GM19397 (cell line): ENCODE measurements around the gene TSPAN5.
"Not testable (repeated sequence)": the region's sequence is repeated elsewhere in the genome, so short reads cannot be mapped to it uniquely, and the experiment has no call there.

ENCODE experiments used
- ATAC-seq: cut with Tn5 transposase; IDR thresholded peaks from one replicate; pipeline ENCODE4 v1.9.1; 2021; ENCODE audit warnings: mild to moderate bottlenecking, moderate library complexity; ENCODE audit not compliant: unreplicated experiment

TSPAN5 gene

DNA sequence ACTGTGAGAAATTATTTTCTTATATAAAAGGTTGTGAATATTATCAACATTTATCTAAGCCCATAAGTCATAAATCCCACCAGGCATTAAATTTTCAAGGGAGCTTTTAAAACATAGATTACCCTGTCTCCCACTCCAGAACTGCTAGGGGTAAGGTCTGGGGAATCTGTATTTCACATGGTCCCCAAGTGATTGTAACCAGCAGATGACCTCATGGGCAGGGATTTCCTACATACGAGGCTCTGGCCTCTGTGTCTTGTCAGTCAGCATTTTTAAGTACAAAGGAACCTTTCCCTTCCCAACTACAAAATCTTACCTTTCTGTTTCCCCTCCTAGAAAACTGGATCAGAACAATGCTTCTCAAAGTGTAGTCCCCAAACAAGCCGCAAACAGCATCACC lies 188.6 kb downstream of the TSPAN5 start:
- ATAC-seq: no peak

- ATAC-seq: no peak
These were observed 189.7 kb downstream of the TSPAN5 start for GRCh38 chr4:98468709-98469108.

DNA sequence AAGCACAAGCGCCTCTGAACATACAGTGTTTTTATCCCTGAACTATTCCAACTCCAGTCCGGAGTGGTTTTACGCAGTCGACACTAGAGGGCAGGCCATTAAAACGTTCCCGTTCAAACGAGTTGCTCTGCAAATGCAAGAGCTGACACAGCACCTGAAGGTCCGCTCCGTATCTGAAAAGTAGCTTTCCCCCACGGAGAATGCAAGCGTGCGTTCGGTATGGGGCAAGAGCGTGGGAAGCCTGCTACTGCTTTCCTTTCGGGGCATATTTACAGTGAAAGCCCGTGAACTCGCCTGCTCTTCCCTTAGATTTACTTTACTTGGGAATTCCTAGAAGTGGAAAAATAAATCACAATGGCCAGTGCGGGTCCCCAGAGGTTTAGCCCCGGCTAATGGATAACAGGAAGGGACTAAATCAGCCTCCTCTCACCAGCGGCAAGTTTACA lies 190.8 kb downstream of the TSPAN5 start:
- ATAC-seq: peak; percentile 92

- peak; percentile 10 for ATAC-seq
These were observed 191.4 kb downstream of the TSPAN5 start for GRCh38 chr4:98466868-98467599.

DNA sequence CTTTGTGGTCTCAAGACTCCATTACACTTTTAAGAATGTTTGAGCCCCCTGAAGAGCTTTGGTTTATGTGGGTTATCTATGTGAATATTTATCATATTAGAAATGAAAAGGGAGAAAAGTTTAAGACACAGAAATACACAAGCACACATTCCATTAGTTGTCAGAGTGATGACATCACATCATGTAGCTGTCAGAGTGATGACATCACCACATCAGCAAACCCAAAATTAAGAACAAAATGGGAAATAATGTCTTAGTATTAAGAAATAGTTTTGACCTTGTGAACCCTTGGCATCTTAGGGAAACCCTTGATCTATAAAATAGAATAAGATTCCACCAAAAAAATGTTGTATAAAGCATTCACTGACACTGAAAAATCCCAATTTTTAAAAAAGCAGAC lies 195.9 kb downstream of the TSPAN5 start:
- ATAC-seq: no peak

DNA sequence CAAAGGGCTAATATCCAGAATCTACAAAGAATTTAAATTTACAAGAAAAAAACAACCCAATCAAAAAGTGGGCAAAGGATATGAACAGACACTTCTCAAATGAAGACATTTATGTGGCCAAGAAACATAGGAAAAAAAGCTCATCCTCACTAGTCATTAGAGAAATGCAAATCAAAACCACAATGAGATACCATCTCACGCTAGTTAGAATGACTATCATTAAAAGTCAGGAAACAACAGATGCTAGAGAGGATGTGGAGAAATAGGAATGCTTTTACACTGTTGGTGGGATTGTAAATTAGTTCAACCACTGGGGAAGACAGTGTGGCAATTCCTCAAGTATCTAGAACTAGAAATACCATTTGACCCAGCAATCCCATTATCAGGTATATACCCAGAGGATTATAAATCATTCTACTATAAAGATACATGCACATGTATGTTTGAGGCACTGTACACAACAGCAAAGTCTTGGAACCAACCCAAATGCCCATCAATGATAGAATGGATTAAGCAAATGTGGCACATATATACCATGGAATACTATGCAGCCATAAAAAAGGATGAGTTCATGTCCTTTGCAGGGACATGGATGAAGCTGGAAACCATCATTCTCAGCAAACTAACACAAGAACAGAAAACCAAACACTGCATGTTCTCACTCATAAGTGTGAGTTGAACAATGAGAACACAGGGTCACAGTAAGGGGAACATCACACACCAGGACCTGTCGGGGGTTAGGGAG lies 197.1 kb downstream of the TSPAN5 start:
- not testable (repeated sequence) for ATAC-seq

- not testable (repeated sequence) for ATAC-seq
These were observed 201.0 kb downstream of the TSPAN5 start for GRCh38 chr4:98457422-98457821.

GRCh38 chr4:98452091-98452490 lies 206.3 kb downstream of the TSPAN5 start:
- no peak for ATAC-seq

DNA sequence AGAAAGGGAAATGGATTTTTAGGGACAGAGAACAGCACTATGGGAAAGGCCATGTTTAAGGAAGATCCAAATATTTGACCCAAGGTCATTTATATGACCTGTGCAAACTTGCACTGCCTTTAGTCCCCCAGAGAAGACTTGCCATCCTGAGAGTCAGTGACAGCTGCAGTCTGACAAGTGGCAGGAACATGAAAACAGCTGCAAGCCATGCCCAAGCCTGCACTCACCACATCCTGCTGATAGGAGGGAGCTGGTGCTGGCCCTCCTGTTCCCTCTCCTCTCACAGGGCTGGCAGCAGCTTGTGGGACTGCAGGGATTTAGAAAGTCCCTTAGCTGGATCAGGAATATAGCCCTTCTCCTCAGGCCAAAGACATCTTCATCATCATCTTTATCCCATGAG lies 209.5 kb downstream of the TSPAN5 start:
- peak; percentile 31 for ATAC-seq

DNA sequence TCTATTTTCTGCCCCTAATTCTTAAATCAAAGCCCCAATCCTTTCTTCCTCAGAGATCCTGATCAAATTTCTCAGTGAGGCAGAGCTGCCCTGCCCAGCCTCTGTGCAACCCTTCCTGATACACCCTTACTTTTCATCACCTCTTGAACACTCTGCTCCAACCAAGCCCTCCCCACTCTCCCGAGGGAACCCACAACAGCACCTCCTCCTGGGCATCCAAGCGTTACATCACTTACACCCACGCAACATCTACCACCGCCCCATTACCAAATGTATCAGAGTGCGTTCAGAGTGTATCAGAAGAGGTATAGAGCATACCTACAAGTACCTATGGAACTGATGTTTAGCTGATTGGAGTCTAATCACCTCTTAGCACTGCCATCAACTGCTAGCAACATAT lies 210.8 kb downstream of the TSPAN5 start:
- no peak for ATAC-seq

GRCh38 chr4:98446499-98447375 lies 211.7 kb downstream of the TSPAN5 start:
- peak; percentile 84 for ATAC-seq

DNA sequence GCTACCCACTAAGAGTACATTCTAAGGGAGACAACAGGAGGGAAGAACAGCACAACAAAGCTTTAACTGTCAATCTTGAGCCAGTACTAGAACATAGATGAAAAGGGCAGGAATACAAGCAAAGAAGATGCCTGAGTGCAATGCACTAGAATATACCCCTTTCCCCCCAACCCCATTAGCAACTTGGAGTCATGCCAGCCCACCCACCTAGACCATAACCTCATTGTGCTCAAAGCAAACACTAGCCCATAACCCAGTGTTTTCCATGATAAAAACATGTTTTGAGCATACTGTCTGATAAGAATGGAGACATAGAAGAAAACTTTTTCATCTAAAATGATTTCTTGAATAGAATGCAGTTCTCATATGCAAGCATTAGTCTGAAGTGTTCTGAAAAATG lies 214.0 kb downstream of the TSPAN5 start:
- no peak for ATAC-seq

GRCh38 chr4:98434816-98435215 lies 223.6 kb downstream of the TSPAN5 start:
- no peak for ATAC-seq

- no peak for ATAC-seq
These were observed 224.7 kb downstream of the TSPAN5 start for GRCh38 chr4:98433691-98434090.

DNA sequence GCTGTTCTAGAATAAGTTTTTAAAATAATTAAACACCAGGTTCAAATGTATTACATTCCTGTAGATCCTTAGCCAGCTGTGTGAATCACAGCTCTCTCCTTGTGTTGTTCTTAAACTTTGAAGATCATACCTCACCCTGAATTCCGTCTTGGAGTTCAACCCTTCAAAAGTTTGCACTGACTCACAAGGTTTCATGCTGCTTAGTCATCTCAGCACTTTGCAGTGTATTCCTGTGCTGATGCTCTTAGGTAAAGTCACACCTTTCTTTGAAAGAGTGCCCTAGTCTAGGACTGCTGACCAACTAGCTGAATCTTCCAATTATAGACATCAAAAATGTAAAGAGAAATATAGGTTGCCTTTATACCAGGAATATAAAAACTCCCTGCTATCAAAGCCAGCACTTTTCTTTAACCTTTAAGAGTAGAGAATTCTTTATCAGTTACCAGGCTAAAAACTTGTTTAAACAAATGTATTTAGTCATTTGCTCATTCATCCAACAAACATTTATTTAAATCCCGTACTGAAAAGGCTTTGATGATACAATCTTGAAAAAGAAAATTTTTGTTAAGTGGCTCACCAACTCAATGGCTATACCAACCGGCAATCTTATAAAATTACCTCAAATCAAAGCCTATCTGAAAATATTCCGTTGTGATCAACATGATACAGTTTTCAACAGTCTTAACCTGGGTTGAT lies 227.6 kb downstream of the TSPAN5 start:
- no peak for ATAC-seq

- no peak for ATAC-seq
These were observed 235.4 kb downstream of the TSPAN5 start for GRCh38 chr4:98423009-98423408.

- no peak for ATAC-seq
These were observed 237.3 kb downstream of the TSPAN5 start for GRCh38 chr4:98421111-98421510.
